Endothelial cell of umbilical vein (primary cell): ENCODE results near the gene IRF2BP2. TPM values are rescaled to one million over a fixed set of nuclear protein-coding genes. Genes with fewer than 3 reads are reported as not detected.

Source experiments
- BruUV-seq: library from RNA; stranded (reverse); fragments of 400-500 nt; replicated peaks from 2 replicates; lab custom pipeline; 2021; lab: Mats Ljungman, UMichigan
- CTCF ChIA-PET: fragments of 300-600, 350-600 bp; sonication (Branson Sonifier 250); formaldehyde crosslinking; loops from one replicate; lab custom pipeline; 2021; ENCODE audit warnings: antibody characterized with exemption, inconsistent platforms; lab: Charles Lee
- POLR2A ChIA-PET: fragments of 300-600, 350-600 bp; sonication (Branson Sonifier 250); formaldehyde crosslinking; loops from one replicate; lab custom pipeline; 2021; ENCODE audit warnings: antibody characterized with exemption, inconsistent platforms; lab: Charles Lee
- DNase-seq: peaks from one replicate; pipeline ENCODE4 v3.0.0-alpha.2; 2011; ENCODE audit warnings: low read depth, low spot score
- FAIRE-seq: peaks from 2 replicates; lab custom pipeline; 2011; peaks lifted over from hg19 to GRCh38; lab: Jason Lieb, UNC
- H2AFZ ChIP-seq: 2 replicates; pipeline ENCODE4 v1.6.0; 2012; ENCODE audit warnings: low read depth, low read length, control low read depth, inconsistent platforms
- H3K27ac ChIP-seq: 2 replicates; pipeline ENCODE4 v1.5.1; 2011; ENCODE audit warnings: low read depth, mild to moderate bottlenecking, control low read depth, low read length, moderate library complexity; ENCODE audit not compliant: insufficient read depth
- H3K27me3 ChIP-seq, 2 experiments: 2 replicates each; pipeline versions ENCODE4 v1.6.0 to v1.6.1; 2011; ENCODE audit warnings: low read length in 2 of 2, mixed read lengths in 1 of 2; ENCODE audit not compliant: control insufficient read depth in 2 of 2, insufficient read depth in 2 of 2
- H3K36me3 ChIP-seq, 2 experiments: 2 replicates in 1 of 2; 3 replicates in 1 of 2; pipeline ENCODE4 v1.5.1; 2011; ENCODE audit warnings: low read length in 2 of 2, mild to moderate bottlenecking in 1 of 2, moderate library complexity in 1 of 2; ENCODE audit not compliant: control insufficient read depth in 2 of 2, insufficient read depth in 2 of 2; ENCODE audit errors: extremely low read depth in 1 of 2
- H3K4me1 ChIP-seq: 3 replicates; pipeline ENCODE4 v1.5.1; 2011; ENCODE audit warnings: mild to moderate bottlenecking, low read length; ENCODE audit not compliant: control insufficient read depth, insufficient read depth; ENCODE audit errors: extremely low read depth
- H3K4me2 ChIP-seq: 2 replicates; pipeline ENCODE4 v1.6.1; 2011; ENCODE audit warnings: low read length, control low read depth, mixed read lengths; ENCODE audit not compliant: insufficient read depth
- H3K4me3 ChIP-seq, 3 experiments: fragments of 200-600 bp in 1 of 3; sonication (generic), shearing (Covaris generic) in 1 of 3; replicated peaks in 1 of 3; 2 replicates each; pipeline ENCODE4 v1.5.1; 2011 to 2016; ENCODE audit warnings: control low read depth in 3 of 3, low read length in 3 of 3, mild to moderate bottlenecking in 2 of 3, inconsistent platforms in 1 of 3, low read depth in 1 of 3, moderate library complexity in 1 of 3; ENCODE audit not compliant: insufficient read depth in 1 of 3
- H3K79me2 ChIP-seq: 2 replicates; pipeline ENCODE4 v1.6.0; 2012; ENCODE audit warnings: low read length, inconsistent platforms; ENCODE audit not compliant: control insufficient read depth, insufficient read depth
- H3K9ac ChIP-seq: replicated peaks from 2 replicates; pipeline ENCODE3; 2011; ENCODE audit warnings: low read length, control low read depth; ENCODE audit not compliant: insufficient read depth; ENCODE audit errors: extremely low read depth
- H3K9me1 ChIP-seq: replicated peaks from 3 replicates; pipeline ENCODE4 v1.6.0; 2011; ENCODE audit warnings: mild to moderate bottlenecking, low read length; ENCODE audit not compliant: control insufficient read depth, insufficient read depth; ENCODE audit errors: extremely low read depth
- H3K9me3 ChIP-seq: replicated peaks from 2 replicates; pipeline ENCODE4 v1.5.1; 2012; ENCODE audit warnings: low read length, inconsistent platforms; ENCODE audit not compliant: control insufficient read depth, insufficient read depth
- H4K20me1 ChIP-seq: replicated peaks from 2 replicates; pipeline ENCODE3; 2011; ENCODE audit warnings: mild to moderate bottlenecking, low read length; ENCODE audit not compliant: control insufficient read depth, insufficient read depth; ENCODE audit errors: extremely low read depth
- EZH2 ChIP-seq: IDR thresholded peaks from 2 replicates; pipeline ENCODE4 v1.6.1; 2012; ENCODE audit warnings: borderline replicate concordance, low read depth, mild to moderate bottlenecking, moderate library complexity, low read length, inconsistent platforms; ENCODE audit not compliant: severe bottlenecking
- FOS ChIP-seq: IDR thresholded peaks from 2 replicates; pipeline ENCODE4 v1.6.1; 2011; ENCODE audit warnings: mild to moderate bottlenecking, low read length, moderate library complexity, borderline replicate concordance; ENCODE audit not compliant: insufficient read depth
- GATA2 ChIP-seq: IDR thresholded peaks from 2 replicates; pipeline ENCODE4 v1.7.0; 2011; ENCODE audit warnings: low read depth, mild to moderate bottlenecking, moderate library complexity, mixed read lengths, low read length; ENCODE audit not compliant: insufficient read length, insufficient read depth
- JUN ChIP-seq: IDR thresholded peaks from 2 replicates; pipeline ENCODE4 v1.6.1; 2011; ENCODE audit warnings: borderline replicate concordance, low read depth; ENCODE audit not compliant: insufficient read length, insufficient read depth
- MAX ChIP-seq: IDR thresholded peaks from 2 replicates; pipeline ENCODE4 v1.6.1; 2011; ENCODE audit not compliant: insufficient read depth, insufficient read length
- MYC ChIP-seq: IDR thresholded peaks from one replicate; pipeline ENCODE4 v1.6.1; 2011; ENCODE audit warnings: mild to moderate bottlenecking, low read depth, low read length
- POLR2A ChIP-seq: IDR thresholded peaks from 2 replicates; pipeline ENCODE4 v1.6.1; 2012; ENCODE audit warnings: low read depth, mild to moderate bottlenecking, control low read depth, low read length
- POLR2AphosphoS5 ChIP-seq: IDR thresholded peaks from 2 replicates; pipeline ENCODE4 v1.6.1; 2012; ENCODE audit warnings: low read depth, mild to moderate bottlenecking, control low read depth, low read length, moderate library complexity; ENCODE audit not compliant: insufficient read depth
- dilution Hi-C: fragments of 300-500 bp; cut with MboI; formaldehyde crosslinking; loops from one replicate; pipeline ENCODE4 v1.15.0; 2019; ENCODE audit warnings: low sequenced_read_pairs; ENCODE audit not compliant: extremely low pct_ligation_motif_present
- intact Hi-C: fragments of 100-400 bp; cut with micrococcal nuclease; formaldehyde crosslinking; loops from one replicate; pipeline ENCODE4 v1.10.0; 2022
- polyA plus RNA-seq, 4 experiments: library from polyadenylated mRNA; depleted of rRNA in 3 of 4; stranded (reverse) in 3 of 4; unstranded in 1 of 4; fragments of >200 nt; gene quantifications; 2 replicates each; pipeline versions ENCODE4 v1.2.1 to v1.2.3, GENCODE V29; 2011 to 2012; ENCODE audit warnings: missing spikeins in 1 of 4
- total RNA-seq: library from RNA; stranded (reverse); gene quantifications from 2 replicates; pipeline ENCODE4 v1.2.3, GENCODE V29; 2021
- TF ChIP-seq, protein P1 (sequence below), 2 donors: IDR thresholded peaks; 1 replicate in 1 of 2; 2 replicates in 1 of 2; pipeline ENCODE4 v1.5.1; 2011; ENCODE audit warnings: low read length in 2 of 2, mild to moderate bottlenecking in 2 of 2, moderate library complexity in 2 of 2, control low read depth in 1 of 2, inconsistent platforms in 1 of 2, low read depth in 1 of 2; ENCODE audit not compliant: insufficient read depth in 1 of 2; ENCODE audit errors: extremely low read depth in 1 of 2

Gene IRF2BP2
- total and polyA plus RNA-seq, 2 donors (not counting 3 experiments of a cell fraction or from before 2014, with no cell fraction given): 66.6 to 109 TPM

DNA sequence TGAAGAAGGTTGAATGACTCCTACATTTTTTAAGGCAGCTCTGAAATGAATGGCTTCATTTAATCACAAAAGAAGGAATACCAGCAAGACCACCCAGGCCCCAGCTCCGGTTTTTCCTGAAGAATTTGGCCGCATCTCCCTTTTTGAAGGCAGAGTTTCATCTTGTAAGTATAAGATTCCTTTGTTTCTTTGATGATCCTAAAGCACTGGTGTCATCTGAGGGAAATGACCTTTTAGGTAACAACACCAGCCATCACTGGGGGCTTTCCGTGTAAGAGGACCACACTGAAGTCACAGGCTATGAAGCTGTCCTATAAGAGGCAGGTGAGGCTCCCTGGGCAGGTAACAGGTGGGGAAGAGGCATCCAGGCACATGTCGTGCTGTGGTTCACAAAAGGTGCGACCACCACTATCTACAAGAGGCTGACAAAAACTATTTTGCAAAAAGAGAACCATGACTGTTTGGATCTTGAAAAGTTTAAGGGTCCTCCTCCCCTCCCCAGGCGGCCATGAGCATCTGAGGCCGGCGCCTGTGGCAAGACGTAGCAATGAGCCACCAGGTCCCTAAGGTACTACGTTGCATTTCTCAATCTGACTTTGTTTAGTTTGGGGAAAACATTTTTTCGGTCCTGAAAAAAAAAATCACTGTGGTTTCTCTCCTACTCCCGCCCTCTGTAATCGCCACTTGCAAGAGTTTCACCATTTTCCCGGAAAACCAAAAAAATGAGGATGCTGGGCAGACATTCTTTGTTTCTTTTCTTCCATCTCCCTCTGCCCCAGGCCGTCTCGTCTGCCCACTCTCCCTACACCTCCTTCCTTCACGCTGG, 46.3 kb upstream of the IRF2BP2 start:
- no peaks in the 10 kb centered on the region for H3K9me1 ChIP-seq
- no peaks in the 10 kb centered on the region for H3K36me3 ChIP-seq
- peaks cover 33% of the 10 kb centered on the region for H3K4me1 ChIP-seq
- ChIA-PET POLR2A (interaction anchor here (1.0 to 1.5 kb wide), 2 partner anchors 24 to 44 kb away, joined by 3 to 4 read pairs; no protein-coding TSS in a partner anchor), CTCF (interaction anchor here (0.8 to 2.3 kb wide), 8 partner anchors 10 to 428 kb away, joined by 3 to 12 read pairs (median 4); no protein-coding TSS in a partner anchor)
- peak overlapping the region; percentile 32 for H3K4me2 ChIP-seq
- H2AFZ ChIP-seq: peak overlapping the region; percentile 45
- H4K20me1 ChIP-seq: no peaks in the 10 kb centered on the region
- dilution Hi-C loops: no loop called here
- intact Hi-C loops: no loop called here
- peak overlapping the region; percentile 12 for H3K9ac ChIP-seq
- peak overlapping the region; percentile 75 for H3K27ac ChIP-seq
- H3K4me3 ChIP-seq: no peak overlapping the region
- no peaks in the 10 kb centered on the region for H3K9me3 ChIP-seq
- TF ChIP-seq POLR2A (no peak), GATA2 (no peak), FOS (no peak), EZH2 (no peak), JUN (no peak), POLR2AphosphoS5 (no peak), MYC (no peak), MAX (no peak)
- TF ChIP-seq, protein P1, sequence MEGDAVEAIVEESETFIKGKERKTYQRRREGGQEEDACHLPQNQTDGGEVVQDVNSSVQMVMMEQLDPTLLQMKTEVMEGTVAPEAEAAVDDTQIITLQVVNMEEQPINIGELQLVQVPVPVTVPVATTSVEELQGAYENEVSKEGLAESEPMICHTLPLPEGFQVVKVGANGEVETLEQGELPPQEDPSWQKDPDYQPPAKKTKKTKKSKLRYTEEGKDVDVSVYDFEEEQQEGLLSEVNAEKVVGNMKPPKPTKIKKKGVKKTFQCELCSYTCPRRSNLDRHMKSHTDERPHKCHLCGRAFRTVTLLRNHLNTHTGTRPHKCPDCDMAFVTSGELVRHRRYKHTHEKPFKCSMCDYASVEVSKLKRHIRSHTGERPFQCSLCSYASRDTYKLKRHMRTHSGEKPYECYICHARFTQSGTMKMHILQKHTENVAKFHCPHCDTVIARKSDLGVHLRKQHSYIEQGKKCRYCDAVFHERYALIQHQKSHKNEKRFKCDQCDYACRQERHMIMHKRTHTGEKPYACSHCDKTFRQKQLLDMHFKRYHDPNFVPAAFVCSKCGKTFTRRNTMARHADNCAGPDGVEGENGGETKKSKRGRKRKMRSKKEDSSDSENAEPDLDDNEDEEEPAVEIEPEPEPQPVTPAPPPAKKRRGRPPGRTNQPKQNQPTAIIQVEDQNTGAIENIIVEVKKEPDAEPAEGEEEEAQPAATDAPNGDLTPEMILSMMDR (IDR thresholded peaks at IDR 0.05; ENCODE audit: extremely low read depth in 1 of 2, insufficient read depth in 1 of 2, low read depth in 1 of 2, low read length in 2 of 2): no peak
- TSS peak; percentile 55 for BruUV-seq
- H3K79me2 ChIP-seq: no peaks in the 10 kb centered on the region
- DNase-seq (no peak), FAIRE-seq (no peak)
- no peaks in the 10 kb centered on the region for H3K27me3 ChIP-seq
